Liver (tissue), 9 donors: ENCODE results near the gene PPME1. TPM values are rescaled to one million over a fixed set of nuclear protein-coding genes. Genes with fewer than 3 reads are reported as not detected.
A peak's percentile ranks its signal among the peaks of the same experiment; 100 is the strongest.
"Not testable (repeated sequence)": the region's sequence is repeated elsewhere in the genome, so short reads cannot be mapped to it uniquely, and the experiment has no call there.

Experiments
- DNase-seq: peaks from one replicate; pipeline ENCODE4 v3.0.0-alpha.2; 2017; ENCODE audit warnings: low spot score
- H3K27ac ChIP-seq, 2 donors: one replicate each; pipeline ENCODE4 v1.7.0; 2013; ENCODE audit warnings: inconsistent platforms in 2 of 2, low read length in 2 of 2, control low read depth in 1 of 2, low read depth in 1 of 2, mild to moderate bottlenecking in 1 of 2
- H3K27me3 ChIP-seq, 4 donors: one replicate each; pipeline versions ENCODE4 v1.6.1 to v1.7.0; 2013; ENCODE audit warnings: low read length in 3 of 4, inconsistent platforms in 1 of 4, mild to moderate bottlenecking in 1 of 4, moderate library complexity in 1 of 4; ENCODE audit not compliant: control insufficient read depth in 4 of 4, insufficient read depth in 4 of 4
- H3K36me3 ChIP-seq, 4 donors: one replicate each; pipeline versions ENCODE4 v1.6.1 to v1.7.0; 2013; ENCODE audit warnings: low read length in 3 of 4, mild to moderate bottlenecking in 3 of 4, low read depth in 1 of 4, moderate library complexity in 1 of 4; ENCODE audit not compliant: control insufficient read depth in 4 of 4, insufficient read depth in 3 of 4
- H3K4me1 ChIP-seq, 4 donors: one replicate each; pipeline versions ENCODE4 v1.6.1 to v1.7.0; 2013; ENCODE audit warnings: low read length in 3 of 4, mild to moderate bottlenecking in 3 of 4, moderate library complexity in 1 of 4; ENCODE audit not compliant: control insufficient read depth in 4 of 4, insufficient read depth in 4 of 4
- H3K4me3 ChIP-seq, 3 donors: one replicate each; pipeline versions ENCODE4 v1.6.1 to v1.7.0; 2013; ENCODE audit warnings: low read length in 3 of 3, control low read depth in 1 of 3, low read depth in 1 of 3, mild to moderate bottlenecking in 1 of 3
- H3K9ac ChIP-seq, 2 donors: one replicate each; pipeline ENCODE4 v1.7.0; 2013; ENCODE audit warnings: low read length in 2 of 2, mild to moderate bottlenecking in 2 of 2, moderate library complexity in 2 of 2, control low read depth in 1 of 2, low read depth in 1 of 2
- H3K9me3 ChIP-seq, 4 donors: one replicate each; pipeline versions ENCODE4 v1.6.1 to v1.7.0; 2013; ENCODE audit warnings: low read length in 3 of 4; ENCODE audit not compliant: control insufficient read depth in 4 of 4
- ATF3 ChIP-seq: IDR thresholded peaks from 2 replicates; pipeline ENCODE4 v1.6.1; 2016; ENCODE audit warnings: antibody characterized with exemption
- EGR1 ChIP-seq, 2 donors: IDR thresholded peaks; 2 replicates each; pipeline ENCODE4 v1.6.1; 2016 to 2018; ENCODE audit warnings: antibody characterized with exemption in 2 of 2, low read depth in 2 of 2
- FOXA1 ChIP-seq: IDR thresholded peaks from 2 replicates; pipeline ENCODE4 v1.6.1; 2016; ENCODE audit warnings: antibody characterized with exemption
- FOXA2 ChIP-seq: IDR thresholded peaks from 2 replicates; pipeline ENCODE4 v1.6.1; 2016; ENCODE audit warnings: antibody characterized with exemption
- GABPA ChIP-seq, 2 donors: IDR thresholded peaks in 1 of 2; conservative IDR thresholded peaks in 1 of 2; 2 replicates each; pipeline ENCODE4 v1.6.1; 2016; ENCODE audit warnings: antibody characterized with exemption in 2 of 2, mild to moderate bottlenecking in 1 of 2, moderate library complexity in 1 of 2
- HNF4A ChIP-seq, 2 donors: conservative IDR thresholded peaks; 2 replicates each; pipeline ENCODE4 v1.6.1; 2016; ENCODE audit warnings: antibody characterized with exemption in 2 of 2, mild to moderate bottlenecking in 2 of 2
- HNF4G ChIP-seq: IDR thresholded peaks from 2 replicates; pipeline ENCODE4 v1.6.1; 2016; ENCODE audit warnings: antibody characterized with exemption
- JUND ChIP-seq, 2 donors: IDR thresholded peaks; 2 replicates each; pipeline ENCODE4 v1.6.1; 2016; ENCODE audit warnings: antibody characterized with exemption in 2 of 2
- MAX ChIP-seq: IDR thresholded peaks from 2 replicates; pipeline ENCODE4 v1.6.1; 2016; ENCODE audit warnings: antibody characterized with exemption
- NR2F2 ChIP-seq: IDR thresholded peaks from 2 replicates; pipeline ENCODE4 v1.6.1; 2016; ENCODE audit warnings: antibody characterized with exemption
- RAD21 ChIP-seq, 2 donors: IDR thresholded peaks; 2 replicates each; pipeline ENCODE4 v1.6.1; 2016; ENCODE audit warnings: antibody characterized with exemption in 2 of 2, mild to moderate bottlenecking in 2 of 2
- RXRA ChIP-seq, 2 donors: IDR thresholded peaks; 2 replicates each; pipeline ENCODE4 v1.6.1; 2017 to 2018; ENCODE audit warnings: antibody characterized with exemption in 2 of 2, mild to moderate bottlenecking in 1 of 2
- TAF1 ChIP-seq: conservative IDR thresholded peaks from 2 replicates; pipeline ENCODE4 v1.6.1; 2016; ENCODE audit warnings: antibody characterized with exemption, mild to moderate bottlenecking
- YY1 ChIP-seq: IDR thresholded peaks from 2 replicates; pipeline ENCODE4 v1.6.1; 2016; ENCODE audit warnings: antibody characterized with exemption, mild to moderate bottlenecking
- WGBS: extraction: QIAGEN DNeasy Blood & Tissue Kit; methylation state at CpG from one replicate; pipeline ENCODE4 v1.1.7; 2013; 5-methylcytosine and 5-hydroxymethylcytosine counted together
- polyA plus RNA-seq, 2 donors: library from polyadenylated mRNA; stranded (reverse) in 1 of 2; unstranded in 1 of 2; fragments of 200-250 nt in 1 of 2; fragments of >200 nt in 1 of 2; fragmentation: Nextera tagmentation in 1 of 2; extraction: Ambion mirVana in 1 of 2; gene quantifications; one replicate each; pipeline versions ENCODE4 v1.2.1 to v1.2.3, GENCODE V29; 2013 to 2015
- total RNA-seq, 2 donors: library from RNA; depleted of rRNA; stranded (reverse); fragments of >200 nt; gene quantifications; one replicate each; pipeline ENCODE4 v1.2.3, GENCODE V29; 2014
- TF ChIP-seq, protein P1 (sequence below): IDR thresholded peaks from 2 replicates; pipeline ENCODE4 v1.6.1; 2016; ENCODE audit warnings: antibody characterized with exemption
- TF ChIP-seq, protein P2 (sequence below): IDR thresholded peaks from 2 replicates; pipeline ENCODE4 v1.6.1; 2016; ENCODE audit warnings: antibody characterized with exemption, mild to moderate bottlenecking
- donor health status: healthy.
- donor health status: healthy.
- donor health status: healthy.
- donor health status: healthy.
- donor health status: healthy.

PPME1 gene
- total and polyA plus RNA-seq, 4 donors: 9.1 to 47.4 (median 13.6) TPM

- Histone ChIP-seq H3K27me3 (no peaks in the 10 kb centered on the region), H3K4me1 (no peaks in the 10 kb centered on the region), H3K36me3 (peaks cover 0 to 6% (median 0%) of the 10 kb centered on the region in 4 donors), H3K9me3 (no peaks in the 10 kb centered on the region), H3K4me3 (no peak overlapping the region), H3K27ac (no peak overlapping the region), H3K9ac (no peak overlapping the region)
- TF ChIP-seq TAF1: no peak
- no peak for TF ChIP-seq GABPA (IDR thresholded peaks at IDR 0.05 in 1 of 2, conservative IDR thresholded peaks at IDR 0.05 in 1 of 2)
- peak; percentile 55 to 60 for TF ChIP-seq JUND (IDR thresholded peaks at IDR 0.05)
- TF ChIP-seq EGR1 (IDR thresholded peaks at IDR 0.05; ENCODE audit: low read depth in 2 of 2): no peak
- no peak for TF ChIP-seq FOXA1
- no peak for TF ChIP-seq ATF3
- TF ChIP-seq MAX: no peak
- no peak for TF ChIP-seq YY1
- no peak for TF ChIP-seq FOXA2
- no peak for TF ChIP-seq RAD21 (IDR thresholded peaks at IDR 0.05)
- TF ChIP-seq, protein P1, sequence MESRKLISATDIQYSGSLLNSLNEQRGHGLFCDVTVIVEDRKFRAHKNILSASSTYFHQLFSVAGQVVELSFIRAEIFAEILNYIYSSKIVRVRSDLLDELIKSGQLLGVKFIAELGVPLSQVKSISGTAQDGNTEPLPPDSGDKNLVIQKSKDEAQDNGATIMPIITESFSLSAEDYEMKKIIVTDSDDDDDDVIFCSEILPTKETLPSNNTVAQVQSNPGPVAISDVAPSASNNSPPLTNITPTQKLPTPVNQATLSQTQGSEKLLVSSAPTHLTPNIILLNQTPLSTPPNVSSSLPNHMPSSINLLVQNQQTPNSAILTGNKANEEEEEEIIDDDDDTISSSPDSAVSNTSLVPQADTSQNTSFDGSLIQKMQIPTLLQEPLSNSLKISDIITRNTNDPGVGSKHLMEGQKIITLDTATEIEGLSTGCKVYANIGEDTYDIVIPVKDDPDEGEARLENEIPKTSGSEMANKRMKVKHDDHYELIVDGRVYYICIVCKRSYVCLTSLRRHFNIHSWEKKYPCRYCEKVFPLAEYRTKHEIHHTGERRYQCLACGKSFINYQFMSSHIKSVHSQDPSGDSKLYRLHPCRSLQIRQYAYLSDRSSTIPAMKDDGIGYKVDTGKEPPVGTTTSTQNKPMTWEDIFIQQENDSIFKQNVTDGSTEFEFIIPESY: no peak
- TF ChIP-seq, protein P2, sequence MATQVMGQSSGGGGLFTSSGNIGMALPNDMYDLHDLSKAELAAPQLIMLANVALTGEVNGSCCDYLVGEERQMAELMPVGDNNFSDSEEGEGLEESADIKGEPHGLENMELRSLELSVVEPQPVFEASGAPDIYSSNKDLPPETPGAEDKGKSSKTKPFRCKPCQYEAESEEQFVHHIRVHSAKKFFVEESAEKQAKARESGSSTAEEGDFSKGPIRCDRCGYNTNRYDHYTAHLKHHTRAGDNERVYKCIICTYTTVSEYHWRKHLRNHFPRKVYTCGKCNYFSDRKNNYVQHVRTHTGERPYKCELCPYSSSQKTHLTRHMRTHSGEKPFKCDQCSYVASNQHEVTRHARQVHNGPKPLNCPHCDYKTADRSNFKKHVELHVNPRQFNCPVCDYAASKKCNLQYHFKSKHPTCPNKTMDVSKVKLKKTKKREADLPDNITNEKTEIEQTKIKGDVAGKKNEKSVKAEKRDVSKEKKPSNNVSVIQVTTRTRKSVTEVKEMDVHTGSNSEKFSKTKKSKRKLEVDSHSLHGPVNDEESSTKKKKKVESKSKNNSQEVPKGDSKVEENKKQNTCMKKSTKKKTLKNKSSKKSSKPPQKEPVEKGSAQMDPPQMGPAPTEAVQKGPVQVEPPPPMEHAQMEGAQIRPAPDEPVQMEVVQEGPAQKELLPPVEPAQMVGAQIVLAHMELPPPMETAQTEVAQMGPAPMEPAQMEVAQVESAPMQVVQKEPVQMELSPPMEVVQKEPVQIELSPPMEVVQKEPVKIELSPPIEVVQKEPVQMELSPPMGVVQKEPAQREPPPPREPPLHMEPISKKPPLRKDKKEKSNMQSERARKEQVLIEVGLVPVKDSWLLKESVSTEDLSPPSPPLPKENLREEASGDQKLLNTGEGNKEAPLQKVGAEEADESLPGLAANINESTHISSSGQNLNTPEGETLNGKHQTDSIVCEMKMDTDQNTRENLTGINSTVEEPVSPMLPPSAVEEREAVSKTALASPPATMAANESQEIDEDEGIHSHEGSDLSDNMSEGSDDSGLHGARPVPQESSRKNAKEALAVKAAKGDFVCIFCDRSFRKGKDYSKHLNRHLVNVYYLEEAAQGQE: peak; percentile 79
- no peak for TF ChIP-seq HNF4A (conservative IDR thresholded peaks at IDR 0.05)
- no peak for TF ChIP-seq RXRA (IDR thresholded peaks at IDR 0.05)
- TF ChIP-seq NR2F2: no peak
- 75% methylated on average over 2 of the region's 2 CpGs for WGBS
- DNase-seq: no peak
Observed at GRCh38 chr11:74138572-74138971, 32.5 kb upstream of the PPME1 start.

GRCh38 chr11:74139151-74139918 lies 31.8 kb upstream of the PPME1 start:
- H3K4me3 ChIP-seq: no peak overlapping the region
- no peak overlapping the region for H3K27ac ChIP-seq
- no peak for DNase-seq
- H3K4me1 ChIP-seq: no peaks in the 10 kb centered on the region
- peaks cover 0 to 5% (median 0%) of the 10 kb centered on the region in 4 donors for H3K36me3 ChIP-seq
- H3K9me3 ChIP-seq: no peaks in the 10 kb centered on the region
- H3K9ac ChIP-seq: no peak overlapping the region
- H3K27me3 ChIP-seq: no peaks in the 10 kb centered on the region
- TF ChIP-seq FOXA1 (no peak), HNF4A (conservative IDR thresholded peaks at IDR 0.05) (no peak), RXRA (IDR thresholded peaks at IDR 0.05) (no peak), HNF4G (no peak), YY1 (no peak)
- 96% methylated on average over 6 of the region's 6 CpGs for WGBS

- H3K9ac ChIP-seq, H3K4me1 ChIP-seq, DNase-seq, H3K9me3 ChIP-seq, H3K36me3 ChIP-seq, H3K4me3 ChIP-seq, H3K27me3 ChIP-seq, H3K27ac ChIP-seq: not testable (repeated sequence)
- 99% methylated on average over 1 of the region's 1 CpG for WGBS
Observed at GRCh38 chr11:74139919-74140431, 31.1 kb upstream of the PPME1 start.
